ENCODE data around the gene PRND.
"Not testable (repeated sequence)": the region's sequence is repeated elsewhere in the genome, so short reads cannot be mapped to it uniquely, and the experiment has no call there.

Gene PRND

GRCh38 chr20:4721719-4722118, at the start of gene PRND:
Gene PRND (plus strand): TSS chr20:4721909. CDS start chr20:4724552, 2,643 bp downstream.
- no peak for DNase-seq

GRCh38 chr20:4672948-4673347, 48.8 kb upstream of the PRND start:
- DNase-seq: no peak

DNA sequence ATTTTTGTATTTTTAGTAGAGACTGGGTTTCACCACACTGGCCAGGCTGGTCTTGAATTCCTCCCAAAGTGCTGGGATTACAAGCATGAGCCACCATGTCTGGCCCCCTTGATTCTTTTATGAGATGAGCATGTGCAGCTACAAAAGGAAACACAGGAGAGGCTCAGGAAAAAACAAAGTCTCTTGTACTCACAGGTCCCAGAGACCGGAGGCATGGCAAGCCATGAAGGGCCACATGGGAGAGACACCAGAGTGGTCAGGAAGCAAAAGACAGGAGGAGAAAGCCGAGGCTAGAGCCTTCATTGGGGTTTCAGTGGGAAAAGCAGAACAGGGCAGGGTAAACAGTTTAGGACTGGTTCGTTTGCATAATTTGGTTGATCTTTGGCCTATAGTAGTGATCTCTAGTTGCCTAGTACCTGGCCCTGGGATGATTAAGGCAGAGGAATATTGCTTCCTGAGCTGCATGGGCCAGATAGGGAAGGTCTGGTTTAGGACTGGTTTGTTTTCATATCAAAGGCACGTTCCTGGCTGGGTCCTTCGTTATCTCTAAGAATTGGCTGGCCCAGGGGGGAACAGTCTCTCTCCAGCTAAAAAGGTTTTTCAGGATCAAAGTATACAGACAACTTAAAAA, 48.2 kb upstream of the PRND start:
- no peak for DNase-seq

- DNase-seq: no peak
Observed at GRCh38 chr20:4674672-4675071, 47.0 kb upstream of the PRND start.

GRCh38 chr20:4677846-4678245, 43.9 kb upstream of the PRND start:
- DNase-seq: no peak

GRCh38 chr20:4681401-4681800, 40.3 kb upstream of the PRND start:
- DNase-seq: no peak

DNA sequence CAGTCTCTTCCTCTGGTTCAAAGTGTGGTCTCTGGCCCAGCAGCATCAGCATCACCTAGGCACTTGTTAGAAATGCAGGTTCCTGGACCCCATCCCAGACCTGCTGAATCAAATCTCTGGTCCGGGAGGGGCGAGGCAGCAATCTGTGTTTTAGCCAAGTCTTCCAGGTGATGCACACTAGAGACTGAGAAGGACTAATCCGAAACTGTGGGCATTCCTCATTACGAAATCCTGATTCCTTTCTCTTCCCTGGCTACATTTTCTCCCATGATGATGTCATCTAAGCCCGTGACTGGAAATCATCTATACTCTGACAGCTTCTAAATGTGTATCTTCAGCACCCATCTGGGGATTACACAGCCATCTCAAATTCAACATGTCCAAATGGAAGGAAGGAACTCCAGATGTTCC, 39.7 kb upstream of the PRND start:
- no peak for DNase-seq

GRCh38 chr20:4682682-4683081, 39.0 kb upstream of the PRND start:
- DNase-seq: no peak

- no peak for DNase-seq
Observed at GRCh38 chr20:4683261-4683660, 38.4 kb upstream of the PRND start.

DNA sequence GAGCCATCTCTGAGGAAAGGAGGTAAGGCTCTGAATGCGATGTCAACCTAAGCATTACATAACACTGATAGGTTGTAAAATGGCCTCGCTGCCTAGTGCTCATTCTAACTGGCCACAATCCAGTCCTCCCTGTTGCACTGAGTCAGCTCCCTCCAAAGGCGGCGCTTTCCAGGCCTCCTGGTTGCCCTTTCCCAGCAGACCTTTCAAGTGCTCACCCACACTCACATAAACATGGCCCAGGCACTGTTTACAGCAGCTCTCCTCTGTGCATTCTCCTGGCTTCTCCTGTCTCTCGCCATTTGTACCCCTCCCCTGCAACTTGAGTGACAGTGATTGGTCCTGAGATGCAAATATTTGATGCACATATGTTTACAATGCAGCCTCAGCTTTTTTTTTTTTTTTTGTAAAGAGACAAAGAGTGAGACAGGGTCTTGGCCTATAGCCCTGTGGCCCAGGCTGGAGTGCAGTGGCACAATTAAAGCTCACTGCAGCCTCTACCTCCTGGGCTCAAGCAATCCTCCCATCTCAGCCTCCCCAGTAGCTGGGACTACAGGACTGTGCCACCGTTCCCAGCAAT, 36.8 kb upstream of the PRND start:
- DNase-seq: no peak

DNA sequence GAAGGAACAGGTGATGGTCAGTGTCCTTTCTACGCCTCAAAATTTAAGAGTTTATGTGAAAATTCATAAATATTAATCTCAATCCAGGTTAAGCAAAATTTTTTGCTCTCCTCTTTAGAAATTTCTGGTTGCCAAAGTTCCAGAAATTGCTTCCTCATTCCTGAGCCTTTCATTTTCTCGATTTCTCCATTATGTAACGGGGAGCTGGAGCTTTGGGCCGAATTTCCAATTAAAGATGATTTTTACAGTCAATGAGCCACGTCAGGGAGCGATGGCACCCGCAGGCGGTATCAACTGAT, 35.8 kb upstream of the PRND start:
- DNase-seq: no peak

DNA sequence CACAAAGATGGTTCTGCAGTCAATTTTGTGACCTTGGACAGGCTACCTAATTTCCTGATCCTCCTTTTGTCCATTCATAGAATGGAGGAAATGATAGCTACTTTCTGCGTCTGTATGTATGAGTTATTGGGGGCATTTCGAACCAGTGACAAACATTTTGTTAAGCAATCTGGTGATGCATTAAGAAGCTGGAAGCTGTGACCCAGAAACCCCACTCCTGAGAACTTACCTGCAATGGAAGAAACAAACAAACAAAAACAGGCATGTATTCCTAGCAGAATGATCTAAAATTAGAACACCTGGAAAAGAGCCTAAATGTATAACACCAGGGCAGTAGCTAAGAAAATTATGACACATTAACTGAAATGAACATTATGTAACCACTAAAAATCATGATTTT, 33.4 kb upstream of the PRND start:
- no peak for DNase-seq

DNA sequence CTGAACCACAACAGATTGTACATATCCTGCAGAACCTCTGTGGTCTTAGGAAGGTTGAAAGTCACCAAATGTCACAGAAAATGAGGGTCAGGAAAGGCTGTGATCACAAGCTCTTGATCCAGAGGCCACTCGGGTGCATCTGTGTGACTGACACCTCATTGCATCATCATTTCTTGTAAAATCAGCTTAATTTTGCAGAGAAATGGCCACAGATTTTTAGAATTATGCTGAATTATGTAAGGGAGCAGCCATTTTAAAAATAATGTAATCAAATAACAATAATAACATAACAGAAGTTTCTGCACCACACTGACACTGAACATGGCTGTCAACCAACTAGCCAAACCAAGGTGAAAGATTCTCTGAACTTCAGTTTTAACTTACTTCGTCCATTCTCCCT, 32.5 kb upstream of the PRND start:
- no peak for DNase-seq

- no peak for DNase-seq
Observed at GRCh38 chr20:4691753-4692152, 30.0 kb upstream of the PRND start.

DNA sequence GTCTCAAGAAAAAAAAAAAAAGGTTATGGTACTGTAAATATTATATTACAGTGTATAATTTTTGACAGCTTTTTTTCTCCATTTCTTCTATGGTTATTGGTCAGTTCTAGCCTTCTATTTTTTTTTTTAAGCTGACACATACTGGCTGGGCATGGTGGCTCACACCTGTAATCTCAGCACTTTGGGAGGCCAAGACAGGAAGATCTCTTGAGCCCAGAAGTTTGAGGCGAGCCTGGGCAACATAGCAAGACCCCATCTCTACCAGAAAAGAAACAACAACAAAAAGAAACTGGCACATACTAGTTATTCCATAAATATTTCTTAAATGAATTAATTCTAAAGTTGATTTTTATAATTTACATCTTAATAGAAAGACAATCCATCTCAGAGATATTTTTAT, 27.6 kb upstream of the PRND start:
- no peak for DNase-seq

- no peak for DNase-seq
Observed at GRCh38 chr20:4697189-4697830, 24.4 kb upstream of the PRND start.

- DNase-seq: no peak
Observed at GRCh38 chr20:4697831-4698221, 23.9 kb upstream of the PRND start.

GRCh38 chr20:4699216-4699615, 22.5 kb upstream of the PRND start:
- no peak for DNase-seq

DNA sequence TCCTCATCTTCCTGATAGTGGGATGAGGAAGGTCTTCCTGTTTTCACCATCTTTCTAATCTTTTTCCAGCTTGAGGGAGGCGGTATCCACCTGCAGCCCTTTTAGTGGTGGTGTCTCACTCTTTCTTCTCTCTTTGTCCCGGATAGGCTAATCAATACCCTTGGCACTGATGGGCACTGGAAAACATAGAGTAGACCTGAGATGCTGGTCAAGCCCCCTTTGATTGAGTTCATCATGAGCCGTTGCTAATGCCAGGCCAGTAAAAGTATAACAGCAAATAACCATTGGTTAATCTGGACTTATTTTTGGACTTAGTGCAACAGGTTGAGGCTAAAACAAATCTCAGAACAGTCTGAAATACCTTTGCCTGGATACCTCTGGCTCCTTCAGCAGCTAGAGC, 21.8 kb upstream of the PRND start:
- no peak for DNase-seq

DNA sequence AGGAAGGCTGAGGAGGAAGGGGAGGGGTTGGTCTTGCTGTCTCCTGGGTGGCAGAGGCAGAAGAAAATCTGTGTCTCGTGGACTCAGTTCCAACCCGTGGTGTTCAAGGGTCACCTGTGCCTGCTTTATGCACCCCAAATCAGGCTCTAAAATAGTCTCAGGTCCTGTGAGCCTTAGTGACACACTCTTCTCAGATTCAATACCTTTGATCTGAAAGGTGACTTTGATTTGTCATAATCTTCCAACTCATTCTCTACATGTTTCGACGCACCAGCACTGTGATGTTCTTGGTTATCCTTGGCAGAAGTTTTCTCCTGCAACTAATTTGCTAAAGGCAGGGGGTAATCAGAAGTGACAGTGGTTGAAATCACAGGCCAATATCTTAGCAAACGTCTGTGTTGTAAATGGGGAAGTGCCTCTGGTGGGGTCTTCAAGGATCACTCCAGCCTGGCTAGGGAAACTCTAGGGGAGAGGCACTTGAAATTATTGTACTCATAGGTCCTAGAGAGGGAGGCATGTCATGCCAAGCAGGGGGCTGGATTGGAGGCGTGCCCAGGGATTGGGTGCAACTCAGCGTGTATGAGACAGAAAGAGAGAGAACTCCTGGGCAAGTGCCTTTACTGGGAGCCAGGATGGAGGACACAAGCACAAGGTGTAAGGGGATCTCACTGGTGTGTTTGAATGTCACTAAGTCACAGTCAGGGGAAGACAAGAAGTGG, 19.0 kb upstream of the PRND start:
- no peak for DNase-seq

DNA sequence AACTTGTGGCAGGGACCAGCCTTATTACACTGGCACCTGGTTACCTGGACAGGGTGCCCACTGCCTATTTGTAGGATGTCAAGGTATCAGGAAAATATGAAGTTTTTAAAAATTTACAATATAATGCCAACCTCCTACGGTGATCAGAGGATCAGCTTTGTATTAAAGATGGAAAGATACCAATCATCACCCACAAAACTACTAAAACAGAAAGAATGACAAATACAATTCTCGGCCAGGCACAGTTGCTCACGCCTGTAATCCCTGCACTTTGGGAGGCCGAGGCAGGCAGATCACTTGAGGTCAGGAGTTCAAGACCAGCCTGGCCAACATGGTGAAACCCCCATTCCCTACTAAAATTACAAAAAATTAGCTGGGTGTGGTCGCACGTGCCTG, 18.4 kb upstream of the PRND start:
- no peak for DNase-seq

DNA sequence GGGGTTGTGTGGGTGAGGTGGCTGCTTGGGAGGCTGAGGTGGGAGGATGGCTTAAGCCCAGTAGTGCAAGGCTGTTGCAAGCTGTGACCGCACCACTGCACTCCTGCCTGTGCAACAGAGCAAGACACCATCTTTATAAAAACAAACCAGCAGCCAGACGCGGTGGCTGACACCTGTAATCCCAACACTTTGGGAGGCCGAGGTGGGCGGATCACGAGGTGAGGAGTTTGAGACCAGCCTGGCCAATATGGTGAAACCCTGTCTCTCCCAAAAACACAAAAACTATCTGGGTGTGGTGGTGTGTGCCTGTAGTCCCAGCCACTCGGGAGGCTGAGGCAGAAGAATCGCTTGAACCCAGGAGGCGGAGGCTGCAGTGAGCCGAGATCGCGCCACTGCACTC, 14.8 kb upstream of the PRND start:
- not testable (repeated sequence) for DNase-seq

- no peak for DNase-seq
Observed at GRCh38 chr20:4708036-4708435, 13.7 kb upstream of the PRND start.

DNA sequence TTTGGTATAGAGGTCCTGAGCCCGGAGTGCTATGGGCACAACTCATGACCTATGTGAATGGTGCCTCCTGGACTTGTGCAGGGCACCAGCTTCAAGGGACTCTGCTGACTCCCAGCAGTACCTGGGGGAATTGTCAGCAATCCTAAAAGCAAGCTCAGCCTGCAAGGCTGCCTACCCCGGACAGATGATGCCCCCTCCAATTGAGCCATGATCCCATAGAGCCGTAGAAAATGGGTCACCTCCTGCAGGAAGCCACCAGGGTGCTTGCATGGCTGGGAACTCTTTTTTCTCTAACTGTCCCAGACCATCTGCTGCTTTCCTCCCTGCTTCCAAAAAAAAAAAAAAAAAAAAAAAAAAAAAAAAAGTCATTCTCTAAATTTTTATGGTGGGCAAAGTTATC, 12.9 kb upstream of the PRND start:
- peak; percentile 57 for DNase-seq
